HG03103 (cell line): ENCODE results near the gene S100A12.

Experiments used
- ATAC-seq: cut with Tn5 transposase; IDR thresholded peaks from one replicate; pipeline ENCODE4 v1.9.1; 2021; ENCODE audit warnings: low read depth; ENCODE audit not compliant: unreplicated experiment

The S100A12 gene

DNA sequence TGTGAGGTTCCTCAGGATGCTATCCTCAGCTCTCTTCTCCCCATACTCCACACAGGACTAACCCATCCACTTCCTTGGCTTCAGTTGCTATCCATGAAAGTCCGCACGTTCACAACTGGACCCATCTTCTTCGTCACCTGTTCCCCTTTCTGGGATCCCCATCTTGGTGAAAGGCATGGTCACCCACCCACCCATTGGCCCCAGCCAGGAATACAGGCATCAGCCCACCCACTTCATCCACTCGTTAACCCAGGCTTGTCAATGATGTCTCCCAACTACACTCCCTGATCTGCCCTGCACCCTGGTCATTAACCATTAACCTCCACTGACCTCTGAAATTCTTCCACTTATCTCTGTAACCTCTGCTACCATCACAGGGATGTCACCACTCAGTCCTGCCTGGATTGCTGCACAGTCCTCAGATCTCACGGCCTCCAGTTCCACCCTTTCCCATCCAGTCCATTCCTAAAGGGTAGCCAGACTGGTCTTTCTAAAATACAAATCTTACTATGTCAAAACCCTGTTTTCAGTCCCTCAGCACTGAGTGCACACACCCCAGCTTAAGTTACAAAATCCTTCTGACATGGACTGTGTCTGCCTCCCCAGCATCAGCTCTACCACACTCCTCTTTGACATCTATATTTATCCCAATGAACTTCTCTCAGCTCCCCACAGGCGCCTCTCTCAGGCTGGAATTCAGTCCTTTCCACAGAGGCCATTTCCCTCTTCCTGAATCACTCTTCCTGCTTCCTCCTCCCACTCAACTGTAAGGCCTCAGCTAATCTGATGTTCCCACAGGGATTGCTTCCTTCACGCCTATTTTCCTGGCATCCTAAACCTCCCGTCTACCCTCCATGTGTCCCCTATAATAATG is 37.2 kb downstream of the S100A12 start:
- ATAC-seq = no peak

DNA sequence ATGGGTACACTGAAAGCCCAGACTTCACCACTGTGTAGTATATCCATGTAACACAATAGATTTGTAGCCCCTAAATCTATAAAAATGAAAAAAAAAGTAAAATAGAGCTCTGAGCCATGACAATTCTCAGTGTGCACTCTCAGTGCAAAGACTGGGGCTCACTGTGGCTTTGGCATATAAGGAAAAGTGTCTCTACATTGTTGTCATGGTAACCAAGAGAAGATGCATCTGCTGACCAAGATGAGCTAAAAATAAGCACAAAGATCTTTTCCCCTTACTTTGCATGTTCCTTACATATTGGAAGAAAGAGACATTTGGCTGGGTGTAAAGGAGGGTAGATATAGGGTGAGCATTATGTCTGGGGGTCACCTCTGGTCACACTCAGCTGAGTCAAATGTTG is 38.8 kb downstream of the S100A12 start:
- no peak for ATAC-seq

DNA sequence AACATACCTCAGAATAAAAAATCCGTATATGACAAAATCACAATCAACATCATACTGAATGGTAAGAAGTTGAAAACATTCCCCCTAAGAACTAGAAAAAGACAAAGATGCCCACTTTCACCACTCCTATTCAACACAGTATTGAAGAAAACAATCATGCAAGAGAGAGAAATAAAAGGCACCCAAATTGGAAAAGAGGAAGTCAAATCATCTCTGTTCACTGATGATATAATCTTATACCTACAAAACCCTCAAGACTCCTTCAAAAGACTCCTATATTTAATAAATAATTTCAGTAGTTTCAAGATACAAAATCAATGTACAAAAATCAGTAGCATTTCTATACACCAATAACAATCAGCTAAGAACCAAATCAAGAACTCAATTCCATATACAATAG is 41.5 kb downstream of the S100A12 start:
- no peak for ATAC-seq

DNA sequence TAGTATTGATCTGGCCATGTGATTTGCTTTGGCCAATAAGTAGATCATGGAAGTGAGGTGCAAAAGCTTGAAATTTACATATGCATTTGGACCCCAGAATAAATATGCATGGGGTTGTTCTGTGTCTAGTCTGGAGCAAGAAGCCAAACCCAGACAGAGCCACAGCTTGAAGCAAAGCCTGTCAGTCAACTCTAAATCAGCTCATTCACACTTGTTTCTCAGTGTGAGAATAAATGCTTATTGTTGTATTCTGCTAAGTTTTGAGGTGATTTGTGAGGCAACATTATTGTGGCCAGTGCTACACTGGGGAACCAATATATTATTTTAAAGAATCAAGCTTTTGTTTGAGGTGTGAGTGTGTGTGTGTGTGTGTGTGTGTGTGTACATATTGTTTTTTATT is 50.5 kb downstream of the S100A12 start:
- no peak for ATAC-seq
